AG20443 (cell line): ENCODE results near the gene SLC22A16.
"Not testable (repeated sequence)": the region's sequence is repeated elsewhere in the genome, so short reads cannot be mapped to it uniquely, and the experiment has no call there.

ENCODE experiments used
- DNase-seq: peaks from one replicate; pipeline ENCODE4 v3.0.0; 2012; ENCODE audit warnings: low spot score, mixed read lengths

The SLC22A16 gene

DNA sequence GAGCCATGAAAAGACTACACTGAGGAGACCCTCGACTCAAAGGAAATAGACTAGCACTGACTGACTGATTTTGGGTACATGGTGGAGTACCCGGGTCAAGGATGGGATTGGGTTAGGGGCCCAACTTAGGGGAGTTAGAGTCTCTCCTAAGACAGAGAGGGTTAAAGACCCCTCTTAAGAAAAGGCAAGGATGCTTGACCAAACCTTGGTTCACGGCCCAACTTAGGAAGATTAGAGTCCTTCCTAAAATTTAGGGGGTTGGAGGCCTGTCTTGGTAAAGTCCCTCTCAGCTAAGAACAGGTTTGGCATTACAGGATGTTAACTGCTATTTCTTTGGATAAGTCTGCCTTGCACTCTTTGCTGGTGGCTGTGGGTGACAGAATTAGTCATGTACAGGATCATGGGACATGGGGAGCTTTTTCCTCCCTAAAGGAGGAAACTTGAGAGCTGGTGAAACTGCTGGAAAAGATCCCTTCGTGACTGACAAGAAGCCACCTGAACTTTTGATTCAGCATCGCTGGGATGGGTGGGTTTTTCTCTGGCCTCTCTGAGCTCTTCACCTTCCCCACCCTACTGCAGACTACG lies 12.3 kb upstream of the SLC22A16 start:
- no peak for DNase-seq

DNA sequence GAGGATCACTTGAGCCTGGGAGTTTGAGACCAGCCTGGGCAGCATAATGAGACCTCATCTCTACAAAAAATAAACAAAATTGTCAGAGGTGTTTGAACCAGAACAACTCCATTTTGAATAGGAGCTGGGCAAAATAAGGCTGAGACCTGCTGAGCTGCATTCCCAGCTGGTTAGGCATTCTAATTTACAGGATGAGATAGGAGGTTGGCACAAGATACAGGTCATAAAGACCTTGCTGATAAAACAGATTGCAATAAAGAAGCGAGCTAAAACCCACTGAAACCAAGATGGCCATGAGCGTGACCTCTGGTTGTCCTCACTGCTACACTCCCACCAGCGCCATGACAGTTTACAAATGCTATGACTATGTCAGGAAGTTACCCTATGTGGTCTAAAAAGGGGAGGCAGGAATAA lies 11.6 kb upstream of the SLC22A16 start:
- not testable (repeated sequence) for DNase-seq

DNA sequence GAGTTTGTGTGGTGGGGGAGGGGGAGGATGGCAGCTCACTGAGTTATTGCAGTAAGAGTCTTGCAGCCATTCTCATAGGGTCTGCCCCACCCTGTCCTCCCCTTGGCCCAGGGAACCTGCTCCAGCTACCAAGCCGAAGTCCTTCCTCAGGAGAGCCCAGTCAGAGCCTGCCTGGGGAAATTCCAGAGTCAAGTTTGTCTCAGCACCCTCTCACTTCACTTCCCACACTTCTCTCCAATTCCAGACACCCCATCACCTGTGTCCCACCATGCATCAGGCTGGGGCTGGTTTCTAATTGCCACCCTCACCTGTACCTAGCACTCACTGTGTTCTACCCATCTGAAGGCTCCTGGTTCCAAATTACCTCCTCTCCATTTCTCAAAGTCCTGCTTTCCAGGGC lies 10.3 kb upstream of the SLC22A16 start:
- no peak for DNase-seq

DNA sequence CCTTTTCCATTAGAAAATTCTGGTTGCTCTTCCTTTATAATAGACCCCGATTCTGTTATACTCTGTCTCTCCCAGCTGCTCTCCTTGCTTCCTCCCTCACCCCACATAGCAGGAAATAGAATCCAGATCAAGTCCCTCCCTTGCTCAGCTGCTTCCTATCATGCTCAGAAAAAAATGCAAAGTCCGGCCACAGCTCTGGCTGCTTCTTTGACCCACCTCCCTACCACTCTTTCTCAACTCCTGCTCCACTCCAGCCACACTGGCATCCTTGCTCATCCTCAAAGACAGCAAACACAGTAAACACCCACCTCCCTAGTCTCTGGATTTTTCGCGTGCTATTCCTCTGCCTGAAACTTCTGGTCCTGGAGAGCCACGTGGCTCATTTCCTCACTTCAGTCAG lies 9.1 kb upstream of the SLC22A16 start:
- no peak for DNase-seq

DNA sequence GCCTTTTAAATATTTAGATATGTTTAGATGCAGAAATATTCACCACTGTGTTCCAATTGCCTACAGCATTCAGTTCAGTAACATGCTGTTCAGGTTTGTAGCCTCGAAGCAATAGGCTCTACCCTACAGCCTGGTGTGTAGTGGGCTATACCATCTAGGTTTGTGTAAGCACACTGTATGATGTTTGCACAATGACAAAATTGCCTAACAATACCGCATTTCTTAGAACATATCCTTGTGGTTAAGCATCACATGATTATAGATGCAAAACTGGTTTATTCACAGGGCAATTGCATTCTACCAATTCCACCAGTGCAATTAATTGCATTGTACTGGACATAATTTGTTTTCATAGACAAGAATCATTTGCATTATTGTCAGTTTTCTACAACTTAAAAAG lies 7.9 kb upstream of the SLC22A16 start:
- no peak for DNase-seq

DNA sequence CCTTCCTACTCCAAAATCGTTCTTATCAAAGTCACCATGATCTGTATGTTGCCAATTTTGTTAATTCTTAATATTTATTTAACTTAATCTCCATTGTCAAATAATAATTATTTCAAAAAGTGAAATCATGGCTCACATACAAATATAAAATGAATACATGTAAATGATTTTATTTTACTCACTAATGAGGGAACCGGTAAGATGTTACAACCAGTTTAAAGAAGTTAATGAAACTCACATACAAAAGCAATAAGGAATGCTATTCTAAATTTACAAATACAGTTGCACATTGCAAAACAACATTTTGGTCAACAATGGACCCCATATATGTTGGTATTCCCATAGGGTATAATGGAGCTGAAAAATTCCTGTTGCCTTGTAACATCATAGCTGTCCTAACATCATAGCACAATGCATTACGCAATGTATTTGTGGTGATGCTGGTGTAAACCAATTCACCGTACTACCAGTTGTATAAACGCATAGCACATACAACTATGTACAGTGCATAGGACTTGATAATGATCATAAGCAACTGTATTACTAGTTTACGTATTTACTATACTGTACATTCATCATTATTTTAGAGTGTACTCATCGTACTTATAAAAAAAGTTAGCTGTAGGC lies 6.5 kb upstream of the SLC22A16 start:
- DNase-seq = no peak

DNA sequence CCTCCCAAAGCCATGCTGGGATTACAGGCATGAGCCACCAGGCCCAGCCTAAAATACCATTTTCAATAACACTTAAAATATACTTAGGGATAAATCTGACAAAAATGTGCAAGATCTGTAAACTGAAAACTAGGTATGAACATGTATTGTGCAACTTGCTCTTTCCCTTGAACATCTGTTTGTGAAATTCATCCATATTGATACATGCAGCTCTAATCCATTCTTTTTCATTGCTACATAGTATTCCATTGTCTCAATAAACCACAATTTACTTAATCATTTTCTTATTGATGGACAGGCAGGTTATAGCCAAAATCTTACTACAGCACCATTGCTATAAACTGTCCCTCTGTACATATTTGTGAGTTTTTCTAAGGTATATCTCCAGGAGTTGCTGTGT lies 4.7 kb upstream of the SLC22A16 start:
- DNase-seq = no peak

DNA sequence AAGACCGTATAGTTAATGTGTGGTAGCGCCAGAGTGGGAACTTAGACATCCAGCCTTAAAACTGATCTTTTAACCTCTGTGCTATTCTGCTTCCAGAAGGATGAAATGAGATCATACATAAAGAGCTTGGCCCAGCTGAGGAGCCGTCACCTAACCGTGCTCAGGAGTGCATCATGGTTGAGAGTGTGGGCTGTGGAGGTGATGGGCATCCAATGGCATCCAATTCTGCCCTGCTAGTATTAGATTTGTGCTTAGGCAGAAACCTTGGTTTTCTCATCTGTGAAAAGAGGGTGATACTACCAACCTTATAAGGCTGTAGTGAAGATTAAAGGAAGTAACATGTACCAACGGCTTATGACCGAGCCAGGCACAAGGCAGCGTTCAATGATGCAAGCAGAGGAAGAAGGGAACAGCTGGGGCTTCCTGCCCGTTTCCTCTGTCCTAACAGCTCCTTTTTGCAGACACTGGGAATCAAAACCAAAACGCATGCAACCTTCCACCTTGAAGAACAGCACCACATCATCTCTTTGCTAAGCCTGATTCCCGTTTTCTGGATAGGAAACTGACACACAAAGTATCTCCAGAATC lies 1.3 kb downstream of the SLC22A16 start:
- DNase-seq = no peak

DNA sequence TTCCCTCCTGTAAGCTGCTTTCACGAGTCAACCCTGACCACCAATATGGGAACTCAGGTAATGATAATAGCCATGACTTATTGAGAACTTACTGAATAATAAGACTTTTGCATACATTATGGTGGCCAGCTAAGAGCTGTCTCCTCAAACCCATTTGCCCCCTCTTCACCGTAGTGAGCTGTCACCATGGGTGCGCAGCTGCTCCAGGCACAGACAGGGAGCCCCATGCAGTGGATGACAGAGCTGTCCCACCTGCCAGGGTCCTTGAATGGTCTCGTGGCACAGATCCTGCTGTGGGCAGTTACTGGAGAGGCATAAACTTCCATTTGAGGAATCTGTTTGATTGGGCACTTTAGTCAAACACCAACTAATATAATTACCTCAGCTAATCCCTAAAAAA lies 1.9 kb downstream of the SLC22A16 start:
- DNase-seq = no peak

DNA sequence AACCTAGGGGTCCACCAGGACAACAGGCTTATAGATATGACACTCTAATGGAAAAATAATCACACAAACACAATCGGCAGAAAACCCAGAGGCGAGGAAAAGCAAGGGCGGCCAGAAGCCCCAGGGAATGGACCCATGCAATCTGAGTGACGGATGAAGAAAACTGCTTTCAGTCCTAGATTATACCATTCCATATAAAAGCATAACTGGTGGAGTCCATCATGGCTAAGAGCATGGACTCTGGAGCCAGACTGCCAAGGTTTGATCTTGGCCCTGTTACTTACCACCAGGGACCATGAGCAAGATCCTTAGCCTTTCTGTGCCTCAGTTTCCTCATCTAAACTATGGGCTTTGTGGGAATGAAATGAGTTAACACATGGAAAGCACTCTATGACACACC lies 3.7 kb downstream of the SLC22A16 start:
- no peak for DNase-seq

DNA sequence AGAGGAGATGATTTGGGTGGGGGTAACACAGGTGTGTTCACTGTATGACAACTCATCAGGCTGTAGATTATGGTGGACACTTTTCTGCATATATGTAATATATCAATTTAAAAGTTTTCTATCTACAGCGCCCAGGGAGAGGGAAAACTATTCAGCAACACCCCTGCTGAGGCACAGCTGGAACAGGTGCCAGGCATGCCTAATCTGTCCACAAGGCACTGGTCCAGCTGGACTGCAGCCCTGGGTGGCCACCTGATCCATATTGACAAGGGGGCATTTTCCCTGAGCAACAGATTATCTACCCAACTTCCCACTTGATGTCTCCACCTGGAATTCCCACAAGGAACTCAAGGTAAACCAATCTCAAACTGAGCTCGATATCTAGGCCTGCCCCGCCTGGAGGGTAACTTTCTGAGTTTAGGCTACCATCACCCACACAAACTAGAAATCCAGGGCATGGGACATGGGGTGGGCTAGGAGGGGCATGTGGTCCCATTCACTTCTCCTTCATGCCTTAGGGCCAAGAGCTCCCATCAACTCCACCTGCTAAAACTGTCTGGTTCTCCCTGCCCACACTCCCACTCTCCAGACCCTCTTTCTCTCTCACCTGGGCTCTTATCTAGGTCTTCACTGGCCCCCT lies 4.6 kb downstream of the SLC22A16 start:
- no peak for DNase-seq

DNA sequence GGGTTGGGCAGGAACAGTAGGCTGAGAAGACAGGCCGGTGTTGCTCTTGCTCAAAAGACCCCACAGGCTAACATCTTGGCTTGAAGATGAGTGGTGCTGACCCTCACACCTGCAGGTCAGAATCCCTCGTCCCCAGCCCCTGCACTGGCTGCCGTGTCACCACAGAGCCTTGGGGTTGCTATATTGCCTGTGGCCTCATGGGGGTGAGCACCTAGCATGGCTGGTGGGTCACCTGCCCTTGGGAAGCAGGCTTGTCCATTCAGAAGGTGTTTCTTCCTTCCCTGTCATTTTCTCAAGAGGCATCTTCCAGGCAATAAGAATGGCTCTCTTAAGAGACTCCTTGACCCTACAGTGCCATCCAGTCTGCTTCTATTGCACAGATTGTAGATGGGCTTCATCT lies 7.7 kb downstream of the SLC22A16 start:
- no peak for DNase-seq

DNA sequence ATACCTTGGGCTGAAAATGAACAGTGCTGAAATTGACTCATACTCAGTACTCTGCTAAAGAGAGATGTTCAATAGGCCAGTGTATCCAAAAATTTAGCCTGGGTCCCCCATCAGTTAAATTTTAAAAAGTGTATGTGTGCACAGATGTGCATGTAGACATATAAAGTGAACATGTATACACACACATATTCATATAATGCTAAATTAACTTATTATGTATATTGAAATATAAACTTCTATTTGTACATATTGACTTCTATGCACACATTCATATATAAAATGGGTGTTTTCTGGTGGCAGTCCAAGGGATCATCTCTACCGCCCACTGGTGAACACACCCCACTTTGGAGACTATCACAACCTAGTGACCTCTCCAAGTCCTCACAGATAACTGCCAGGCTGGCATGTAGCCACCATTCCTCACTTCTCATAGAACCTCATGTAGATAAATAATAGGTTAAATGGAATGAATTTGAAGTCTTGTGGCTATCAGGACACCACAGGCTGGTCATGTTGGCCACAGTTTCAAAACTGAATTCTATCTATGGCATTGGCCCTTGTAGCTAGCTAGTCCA lies 8.8 kb downstream of the SLC22A16 start:
- no peak for DNase-seq

DNA sequence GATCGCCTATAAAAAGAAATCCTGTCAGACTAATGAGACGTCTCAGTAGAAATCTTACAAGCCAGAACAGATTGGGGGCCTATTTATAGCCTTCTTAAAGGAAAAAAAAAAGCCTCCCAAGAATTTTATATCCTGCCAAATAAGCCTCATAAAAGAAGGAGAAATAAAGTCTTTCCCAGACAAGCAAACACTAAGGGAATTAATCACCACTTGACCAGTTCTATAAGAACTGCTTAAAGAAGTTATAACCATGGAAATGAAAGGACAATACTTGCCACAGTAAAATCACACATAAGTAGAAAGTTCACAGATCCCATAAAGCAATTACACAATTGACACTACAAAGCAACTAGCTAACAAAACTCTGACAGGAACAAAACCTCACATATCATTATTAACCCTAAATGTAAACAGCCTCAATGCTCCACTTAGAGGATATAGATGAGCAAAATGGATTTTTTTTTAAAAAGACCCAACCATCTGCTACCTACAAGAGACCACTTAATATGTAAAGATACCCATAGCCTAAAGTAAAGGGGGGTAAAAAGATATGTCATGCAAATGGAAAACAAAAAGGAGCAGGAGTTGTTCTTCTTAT lies 13.4 kb downstream of the SLC22A16 start:
- no peak for DNase-seq

DNA sequence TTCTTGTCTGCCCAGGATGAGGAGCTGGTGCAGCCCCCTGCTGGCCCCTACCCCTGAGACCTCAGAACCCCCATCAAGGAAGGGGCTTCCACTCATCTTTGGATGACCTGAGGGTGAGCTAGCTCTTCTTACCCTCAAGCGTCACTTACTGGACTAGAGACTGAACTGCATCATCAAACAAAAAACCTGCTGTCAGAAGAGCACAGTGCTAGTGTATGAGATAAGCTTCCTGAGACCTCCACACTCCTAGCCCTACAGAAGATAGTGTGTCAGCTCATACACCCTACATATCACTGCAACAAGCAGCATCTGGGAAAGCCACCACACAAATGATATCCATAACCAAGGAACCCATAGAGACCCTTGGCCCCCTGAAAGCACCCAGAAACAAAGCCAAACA lies 15.0 kb downstream of the SLC22A16 start:
- no peak for DNase-seq

DNA sequence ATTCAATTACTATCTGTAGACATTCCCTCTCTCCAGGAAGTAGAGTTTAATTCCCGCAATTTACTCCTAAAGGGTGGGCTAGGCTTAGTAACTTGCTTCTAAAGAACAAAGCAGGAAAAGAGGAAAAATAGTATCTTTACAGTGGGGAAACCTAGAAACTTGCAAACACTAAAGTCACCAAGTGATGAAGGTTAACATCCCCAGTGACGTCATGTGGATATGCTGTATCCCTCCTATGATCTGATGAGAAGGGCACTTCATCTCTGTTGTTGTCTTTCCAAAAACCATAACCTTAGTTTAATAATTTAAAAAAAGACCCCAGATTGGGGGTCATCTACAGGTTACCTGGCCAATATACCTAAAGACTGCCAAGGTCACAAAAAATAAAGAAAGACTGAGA lies 17.3 kb downstream of the SLC22A16 start:
- DNase-seq = no peak

DNA sequence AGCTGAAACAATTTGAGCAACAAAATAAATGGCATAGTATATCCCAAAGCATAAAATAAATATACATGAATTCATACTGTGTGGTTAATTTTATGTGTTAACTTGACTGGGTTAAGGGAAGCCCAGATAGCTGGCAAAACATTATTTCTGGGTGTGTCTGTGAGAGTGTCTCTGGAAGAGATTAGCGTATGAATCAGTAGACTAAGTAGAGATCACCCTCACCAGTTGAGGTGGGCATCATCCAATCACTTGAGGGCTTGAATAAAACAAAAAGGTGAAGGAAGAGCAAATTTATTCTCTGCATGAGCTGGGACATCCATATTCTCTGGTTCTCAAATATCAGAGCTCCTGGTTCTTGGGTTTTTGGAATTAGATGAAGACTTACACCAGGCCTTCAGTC lies 17.9 kb downstream of the SLC22A16 start:
- DNase-seq = no peak

DNA sequence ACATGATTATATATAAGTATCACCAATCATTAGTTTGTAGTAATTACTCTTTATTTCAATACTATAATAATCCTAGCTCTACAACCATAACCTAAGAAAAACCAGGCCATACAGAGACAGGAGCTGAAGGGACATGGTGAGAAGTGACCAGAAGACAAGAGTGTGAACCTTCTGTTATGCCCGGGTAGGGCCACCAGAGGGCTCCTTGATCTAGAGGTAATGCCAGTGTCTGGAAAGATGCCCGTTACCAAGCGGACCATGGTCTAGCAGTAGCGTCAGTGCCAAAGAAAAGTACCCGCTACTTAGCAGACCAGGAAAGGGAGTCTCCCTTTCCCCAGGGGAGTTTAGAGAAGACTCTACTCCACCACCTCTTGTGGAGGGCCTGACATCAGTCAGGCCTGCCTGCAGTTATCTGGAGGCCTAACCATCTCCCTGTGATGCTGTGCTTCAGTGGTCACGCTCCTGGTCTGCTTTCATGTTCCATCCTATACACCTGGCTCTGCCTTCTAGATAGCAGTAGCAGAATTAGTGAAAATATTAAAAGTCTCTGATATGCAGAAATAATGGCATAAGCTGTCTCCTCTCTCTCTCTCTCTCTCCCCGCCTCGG lies 18.7 kb downstream of the SLC22A16 start:
- DNase-seq = not testable (repeated sequence)

DNA sequence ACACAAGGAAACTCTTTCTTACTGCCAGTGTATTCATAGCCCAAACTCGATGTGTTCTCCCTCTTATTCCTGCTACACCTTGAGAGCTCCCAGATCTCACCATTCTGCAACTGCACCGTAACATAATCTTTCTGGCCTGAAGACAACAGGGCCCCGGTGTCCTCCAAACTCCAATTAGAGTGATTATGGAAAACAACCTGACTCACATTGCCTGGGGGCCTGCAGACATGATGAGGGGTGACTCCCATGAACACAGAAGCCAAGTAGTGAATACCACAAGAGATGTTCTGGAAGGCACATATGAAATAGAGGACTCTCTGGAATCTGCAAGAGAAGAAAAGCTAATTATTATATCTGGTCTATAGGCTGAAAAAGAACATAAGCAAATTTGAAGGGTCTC lies 19.7 kb downstream of the SLC22A16 start:
- no peak for DNase-seq

DNA sequence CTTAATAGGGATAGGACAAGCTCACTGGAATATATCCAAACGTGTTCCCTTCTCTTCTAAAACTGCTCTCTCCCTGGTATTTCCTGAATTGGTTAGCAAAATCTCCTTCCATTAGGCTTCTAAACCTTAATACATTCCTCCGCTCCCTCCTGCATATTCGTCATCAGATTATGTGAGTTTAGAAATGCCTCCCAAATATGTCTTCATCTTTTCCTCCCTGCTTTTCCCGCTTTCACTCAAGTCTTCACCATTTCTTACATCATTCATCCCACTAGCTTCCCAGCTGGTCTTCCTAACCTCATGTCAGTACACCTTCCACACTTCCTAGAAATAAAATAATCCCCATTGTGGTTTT lies 26.9 kb downstream of the SLC22A16 start:
- DNase-seq = no peak

DNA sequence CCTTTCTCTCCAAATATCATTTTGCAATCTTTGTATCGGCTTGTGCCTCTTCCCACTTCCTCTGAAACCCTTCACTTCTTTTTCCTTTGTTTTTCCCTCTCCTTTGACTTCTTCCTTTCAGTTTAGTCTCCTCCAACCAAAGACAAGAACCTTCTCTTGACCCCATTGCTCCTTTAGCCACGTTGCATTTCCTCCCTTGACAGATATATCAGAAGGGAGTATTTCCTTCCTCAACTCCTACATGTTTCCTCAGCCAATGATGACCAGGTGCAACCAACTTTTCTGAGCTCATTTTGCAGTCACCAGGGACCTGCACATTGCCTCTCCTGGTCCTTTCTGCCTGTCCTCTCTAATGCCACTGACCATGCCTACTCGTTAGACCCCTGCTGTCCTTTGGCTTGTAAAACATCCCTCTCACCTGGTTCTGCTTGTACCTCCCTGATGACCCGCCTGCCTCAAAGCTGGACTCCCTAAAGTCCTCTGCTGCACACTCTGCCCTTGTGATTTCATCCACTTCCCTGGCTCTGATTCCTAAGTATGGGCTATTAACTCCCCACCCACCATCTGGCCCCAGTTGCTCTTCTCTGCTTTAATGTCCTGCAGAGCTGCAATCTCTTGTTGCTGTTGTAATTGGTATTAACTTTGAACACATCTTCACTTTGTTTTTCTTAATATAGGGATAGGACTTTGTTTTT lies 27.4 kb downstream of the SLC22A16 start:
- no peak for DNase-seq

DNA sequence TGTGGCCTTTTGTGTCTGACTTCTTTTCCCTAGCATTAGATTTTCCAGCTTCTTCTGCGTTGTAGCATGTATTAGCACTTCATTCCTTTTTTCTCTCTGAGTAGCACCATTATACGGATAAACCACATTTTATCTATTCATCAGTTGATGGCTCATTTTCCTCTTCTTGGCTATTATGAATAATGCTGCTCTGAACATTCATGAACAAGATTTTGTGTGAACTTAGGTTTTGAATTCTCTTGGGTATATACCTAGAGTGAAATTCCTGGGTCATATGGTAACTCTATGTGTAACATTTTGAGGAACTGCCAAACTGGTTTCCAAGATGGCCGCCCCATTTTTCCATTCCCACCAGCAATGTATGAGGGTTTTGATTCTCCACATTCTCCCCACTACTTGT lies 28.7 kb downstream of the SLC22A16 start:
- no peak for DNase-seq
